B cell (primary cell): ENCODE results near the gene NOTCH1. TPM values are rescaled to one million over a fixed set of nuclear protein-coding genes. Genes with fewer than 3 reads are reported as not detected.

ENCODE experiments used
- ATAC-seq: fragments of 200-7000 bp; cut with Tn5 transposase; one replicate; pipeline ENCODE4 v1.10.0; 2021; ENCODE audit warnings: low read depth, mild to moderate bottlenecking, moderate number of reproducible peaks, moderate library complexity
- CTCF ChIA-PET: fragments of 350-600 bp; sonication (Branson Sonifier 250); formaldehyde crosslinking; loops from one replicate; lab custom pipeline; 2021; ENCODE audit warnings: antibody characterized with exemption, inconsistent platforms; lab: Charles Lee
- POLR2A ChIA-PET: fragments of 350-600 bp; sonication (Branson Sonifier 250); formaldehyde crosslinking; loops from one replicate; lab custom pipeline; 2021; ENCODE audit warnings: antibody characterized with exemption; lab: Charles Lee
- DNase-seq: peaks from one replicate; pipeline ENCODE4 v3.0.0; 2013
- H2AFZ ChIP-seq: 2 replicates; pipeline ENCODE4 v1.6.1; 2012; ENCODE audit warnings: mild to moderate bottlenecking, low read depth, low read length; ENCODE audit not compliant: insufficient read depth, poor library complexity, severe bottlenecking
- H3K27ac ChIP-seq, 2 donors: 1 replicate in 1 of 2; 2 replicates in 1 of 2; pipeline ENCODE4 v1.5.1; 2012 to 2013; ENCODE audit warnings: low read length in 2 of 2, mild to moderate bottlenecking in 2 of 2, moderate library complexity in 1 of 2
- H3K27me3 ChIP-seq, 4 experiments: fragments of 200-600 bp in 1 of 4; sonication (generic) in 1 of 4; replicated peaks in 1 of 4; 1 replicate in 2 of 4; 2 replicates in 2 of 4; pipeline versions ENCODE4 v1.6.1 to v1.7.0; 2013 to 2016; ENCODE audit warnings: low read length in 3 of 4, mild to moderate bottlenecking in 2 of 4, mixed read lengths in 1 of 4, moderate library complexity in 1 of 4; ENCODE audit not compliant: insufficient read depth in 4 of 4, control insufficient read depth in 3 of 4; ENCODE audit errors: control extremely low read depth in 1 of 4
- H3K36me3 ChIP-seq, 2 experiments: replicated peaks in 1 of 2; 1 replicate in 1 of 2; 2 replicates in 1 of 2; pipeline versions ENCODE4 v1.6.1 to v1.7.1; 2013; ENCODE audit warnings: low read length in 1 of 2; ENCODE audit not compliant: insufficient read depth in 2 of 2, control insufficient read depth in 1 of 2; ENCODE audit errors: control extremely low read depth in 1 of 2, extremely low read depth in 1 of 2
- H3K4me1 ChIP-seq, 2 donors: fragments of 200-600 bp in 1 of 2; sonication (generic) in 1 of 2; 1 replicate in 1 of 2; 2 replicates in 1 of 2; pipeline versions ENCODE4 v1.5.1 to v1.6.1; 2013 to 2017; ENCODE audit warnings: low read length in 2 of 2; ENCODE audit not compliant: control insufficient read depth in 2 of 2, insufficient read depth in 2 of 2
- H3K4me2 ChIP-seq: replicated peaks from 2 replicates; pipeline ENCODE3; 2012; ENCODE audit warnings: mild to moderate bottlenecking, low read depth, low read length; ENCODE audit not compliant: poor library complexity, severe bottlenecking
- H3K4me3 ChIP-seq, 5 experiments: fragments of 200-600 bp in 1 of 5; sonication (generic) in 1 of 5; 1 replicate in 3 of 5; 2 replicates in 2 of 5; pipeline versions ENCODE4 v1.5.1 to v1.7.0; 2011 to 2016; ENCODE audit warnings: low read length in 4 of 5, mild to moderate bottlenecking in 4 of 5, low read depth in 2 of 5, control low read depth in 1 of 5, moderate library complexity in 1 of 5; ENCODE audit not compliant: insufficient read depth in 1 of 5; ENCODE audit errors: control extremely low read depth in 1 of 5, extremely low read depth in 1 of 5
- H3K79me2 ChIP-seq: fragments of 200-600 bp; sonication (generic); one replicate; pipeline ENCODE4 v1.6.0; 2016; ENCODE audit warnings: low read length; ENCODE audit not compliant: control insufficient read depth, insufficient read depth
- H3K9ac ChIP-seq: fragments of 200-600 bp; sonication (generic); 2 replicates; pipeline ENCODE4 v1.6.1; 2017; ENCODE audit warnings: mild to moderate bottlenecking, low read length, moderate library complexity
- H3K9me3 ChIP-seq, 3 donors: one replicate each; pipeline versions ENCODE4 v1.6.1 to v1.7.1; 2013; ENCODE audit warnings: low read length in 2 of 3; ENCODE audit not compliant: control insufficient read depth in 2 of 3, insufficient read depth in 1 of 3; ENCODE audit errors: control extremely low read depth in 1 of 3
- H4K20me1 ChIP-seq: 2 replicates; pipeline ENCODE4 v1.6.0; 2012; ENCODE audit warnings: mild to moderate bottlenecking, low read length; ENCODE audit not compliant: insufficient read depth, control insufficient read depth, poor library complexity, severe bottlenecking
- H3K27ac Mint-ChIP-seq: one replicate; pipeline ENCODE4 v1.8.0; 2021; ENCODE audit warnings: mixed read lengths
- H3K27me3 Mint-ChIP-seq: one replicate; pipeline ENCODE4 v1.8.0; 2021; ENCODE audit warnings: mixed read lengths
- H3K4me1 Mint-ChIP-seq: one replicate; pipeline ENCODE4 v1.8.0; 2021; ENCODE audit warnings: mixed read lengths
- H3K4me3 Mint-ChIP-seq: one replicate; pipeline ENCODE4 v1.8.0; 2021; ENCODE audit warnings: mixed read lengths
- H3K9me3 Mint-ChIP-seq: one replicate; pipeline ENCODE4 v1.8.0; 2022; ENCODE audit warnings: mixed read lengths; ENCODE audit not compliant: insufficient read depth
- CTCF ChIP-seq: fragments of 200-600 bp; IDR thresholded peaks from one replicate; pipeline ENCODE4 v1.8.0; 2022; ENCODE audit warnings: antibody characterized with exemption, mild to moderate bottlenecking
- EZH2 ChIP-seq: IDR thresholded peaks from 2 replicates; pipeline ENCODE4 v1.6.1; 2012; ENCODE audit warnings: borderline replicate concordance, low read depth, mild to moderate bottlenecking, moderate library complexity, low read length; ENCODE audit not compliant: insufficient read depth, poor library complexity, severe bottlenecking
- WGBS: methylation state at CpG from one replicate; pipeline ENCODE4 v1.1.5; 2013; ENCODE audit warnings: missing lambda C conversion rate; ENCODE audit not compliant: insufficient coverage; 5-methylcytosine and 5-hydroxymethylcytosine counted together
- intact Hi-C: fragments of 100-400 bp; cut with micrococcal nuclease; formaldehyde crosslinking; loops from one replicate; pipeline ENCODE4 v1.10.0; 2022
- polyA plus RNA-seq: library from polyadenylated mRNA; depleted of rRNA; stranded (reverse); fragments of >200 nt; gene quantifications from 2 replicates; pipeline ENCODE4 v1.2.3, GENCODE V29; 2012
- total RNA-seq, 2 donors: library from RNA; stranded (reverse); fragments of 120-200 nt in 1 of 2; gene quantifications; 1 replicate in 1 of 2; 2 replicates in 1 of 2; pipeline versions ENCODE4 v1.2.3 to v1.2.4, GENCODE V29; 2013 to 2022

NOTCH1 gene
- total and polyA plus RNA-seq, 2 donors (not counting 1 experiment from before 2014, with no cell fraction given) = 16.6 to 38.5 TPM

- Histone ChIP-seq H3K4me1 (peaks cover 0 to 5% of the 10 kb centered on the region in 2 donors), H3K9me3 (no peaks in the 10 kb centered on the region), H3K36me3 (peaks cover 0 to 26% of the 10 kb centered on the region in 2 experiments), H3K27ac (no peak overlapping the region), H4K20me1 (peaks cover 99% of the 10 kb centered on the region), H3K4me3 (no peak overlapping the region), H3K27me3 (no peaks in the 10 kb centered on the region), H2AFZ (no peak overlapping the region), H3K9ac (no peak overlapping the region), H3K79me2 (peaks cover 21% of the 10 kb centered on the region), H3K4me2 (no peak overlapping the region)
- ChIA-PET POLR2A (no interaction called here), CTCF (interaction anchor here (0.7 to 1.1 kb wide), 2 partner anchors 7 to 109 kb away, joined by 3 to 4 read pairs; no protein-coding TSS in a partner anchor)
- 94% methylated on average over 59 of the region's 59 CpGs for WGBS
- Mint-ChIP-seq H3K27ac (no peak overlapping the region), H3K9me3 (no peaks in the 10 kb centered on the region), H3K4me1 (peaks cover 4% of the 10 kb centered on the region), H3K27me3 (no peaks in the 10 kb centered on the region), H3K4me3 (no peak overlapping the region)
- ATAC-seq = no peak
- TF ChIP-seq EZH2 (no peak), CTCF (no peak)
- no peak for DNase-seq
- intact Hi-C loops = no loop called here
These were observed 23.3 kb downstream of the NOTCH1 start for GRCh38 chr9:136522314-136523237.

DNA sequence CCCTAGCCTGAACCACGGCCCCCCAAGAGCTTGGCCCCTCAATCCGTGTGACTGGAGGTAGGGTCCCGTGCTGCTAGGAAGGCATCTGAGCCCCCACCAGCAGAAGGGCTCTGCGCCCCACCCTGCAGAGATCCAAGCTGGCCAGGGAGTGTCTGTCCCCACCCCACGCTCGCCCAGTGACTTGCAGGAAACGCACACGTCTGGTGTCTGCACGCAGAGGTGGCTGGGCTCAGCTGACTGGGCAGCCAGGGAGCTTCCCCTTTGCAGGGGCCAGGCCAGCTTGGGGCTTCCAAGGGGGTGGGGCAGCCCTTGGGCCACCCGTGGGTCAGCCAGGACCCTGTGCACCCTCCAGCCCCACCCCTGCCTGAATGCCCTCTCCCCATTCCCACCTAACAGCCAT lies 24.3 kb downstream of the NOTCH1 start:
- Histone ChIP-seq H3K27ac (no peak overlapping the region), H3K27me3 (no peaks in the 10 kb centered on the region), H3K4me2 (no peak overlapping the region), H3K36me3 (peaks cover 0 to 35% of the 10 kb centered on the region in 2 experiments), H4K20me1 (peaks cover 99% of the 10 kb centered on the region), H3K4me3 (no peak overlapping the region), H2AFZ (no peak overlapping the region), H3K9me3 (no peaks in the 10 kb centered on the region), H3K79me2 (peaks cover 14% of the 10 kb centered on the region), H3K9ac (no peak overlapping the region), H3K4me1 (peaks cover 0 to 5% of the 10 kb centered on the region in 2 donors)
- Mint-ChIP-seq H3K4me3 (no peak overlapping the region), H3K9me3 (no peaks in the 10 kb centered on the region), H3K27ac (no peak overlapping the region), H3K4me1 (peaks cover 4% of the 10 kb centered on the region), H3K27me3 (no peaks in the 10 kb centered on the region)
- ATAC-seq (no peak), DNase-seq (no peak)
- TF ChIP-seq EZH2 = no peak
- TF ChIP-seq CTCF = no peak
- 81% methylated on average over 9 of the region's 10 CpGs for WGBS
- POLR2A ChIA-PET = interaction anchor here (0.5 kb wide), 1 partner anchor 17 kb away, joined by 3 read pairs; no protein-coding TSS in a partner anchor
- CTCF ChIA-PET = interaction anchor here (1.1 to 1.4 kb wide), 2 partner anchors 108 to 110 kb away, joined by 3 to 4 read pairs; no protein-coding TSS in a partner anchor
- intact Hi-C loops = no loop called here
